ENCODE measurements around the gene GNE. TPM values are rescaled to one million over a fixed set of nuclear protein-coding genes. Genes with fewer than 3 reads are reported as not detected.

Gene GNE
- total and polyA plus RNA-seq, 9 of the 15 experiments (the other 6 are each of a cell fraction or from before 2014, with no cell fraction given), result 5.1 to 18.6 (median 12.0) TPM

DNA sequence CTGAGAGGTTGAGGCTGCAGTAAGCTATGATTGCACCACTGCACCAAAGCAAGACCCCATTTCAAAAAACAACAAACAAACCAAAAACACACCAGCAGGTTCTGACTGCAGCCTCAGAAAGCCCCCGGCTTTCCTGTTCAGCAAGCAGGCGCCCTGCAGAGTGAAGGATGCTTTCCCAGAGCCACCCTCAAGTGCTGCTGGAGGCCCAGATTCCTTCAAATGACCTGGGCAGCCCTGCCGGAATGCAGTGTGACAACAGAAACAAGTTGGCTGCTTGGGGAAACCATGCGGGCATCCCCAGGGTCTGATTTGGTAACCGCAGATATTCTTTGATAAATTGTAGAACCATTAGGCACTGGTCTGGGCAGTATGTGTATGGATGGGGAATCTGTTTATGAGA lies 35.7 kb upstream of the GNE start:
- H3K79me2 ChIP-seq (ENCODE audit: control insufficient read depth, insufficient read depth, low read length), result no peaks in the 10 kb centered on the region
- TF ChIP-seq SRF (CRISPR knock-in tag; IDR thresholded peaks at IDR 0.05), result no peak
- TF ChIP-seq USF2 (CRISPR knock-in tag; IDR thresholded peaks at IDR 0.05), result no peak
- in situ Hi-C loops (cut with MboI), result no loop called here
- no peak overlapping the region for H3K4me3 ChIP-seq
- DNase-seq (ENCODE audit: extremely low read depth in 1 of 4, low spot score in 3 of 4) (no peak), FAIRE-seq (no peak), ATAC-seq (no peak)
- no peaks in the 10 kb centered on the region for H3K9me1 ChIP-seq (ENCODE audit: control insufficient read depth, insufficient read depth, low read length)
- BruUV-seq (replicated peaks), result no TSS peak
- H3K9me3 ChIP-seq (replicated peaks; ENCODE audit: control insufficient read depth, insufficient read depth, low read depth, low read length), result no peaks in the 10 kb centered on the region
- no peak overlapping the region for H3K9ac ChIP-seq (ENCODE audit: insufficient read depth in 1 of 2, low read depth in 2 of 2, low read length in 2 of 2)
- H3K4me2 ChIP-seq (ENCODE audit: insufficient read depth, low read length), result no peak overlapping the region
- H2AFZ ChIP-seq (ENCODE audit: low read depth, low read length), result no peak overlapping the region
- ChIA-PET POLR2A (no interaction called here), CTCF (ENCODE audit: low intra/inter-chr PET ratio) (no interaction called here)
- intact Hi-C loops (cut with micrococcal nuclease), result no loop called here
- no peaks in the 10 kb centered on the region for H3K36me3 ChIP-seq (ENCODE audit: control insufficient read depth, insufficient read depth, low read length)
- WGBS (ENCODE audit: insufficient coverage, low coverage, missing lambda C conversion rate), result 18% methylated on average over 5 of the region's 5 CpGs
- no peak overlapping the region for H3K27ac ChIP-seq (ENCODE audit: extremely low read depth, low read depth, low read length)
- H4K20me1 ChIP-seq (replicated peaks; ENCODE audit: control insufficient read depth, insufficient read depth, low read length), result no peaks in the 10 kb centered on the region
- no peaks in the 10 kb centered on the region for H3K27me3 ChIP-seq (ENCODE audit: control insufficient read depth in 2 of 2, insufficient read depth in 2 of 2, low read length in 2 of 2)
- no peaks in the 10 kb centered on the region; a peak in 1 of 5 replicates for H3K4me1 ChIP-seq (replicated peaks in 1 of 2; ENCODE audit: control insufficient read depth in 2 of 2, insufficient read depth in 2 of 2, low read length in 2 of 2)

DNA sequence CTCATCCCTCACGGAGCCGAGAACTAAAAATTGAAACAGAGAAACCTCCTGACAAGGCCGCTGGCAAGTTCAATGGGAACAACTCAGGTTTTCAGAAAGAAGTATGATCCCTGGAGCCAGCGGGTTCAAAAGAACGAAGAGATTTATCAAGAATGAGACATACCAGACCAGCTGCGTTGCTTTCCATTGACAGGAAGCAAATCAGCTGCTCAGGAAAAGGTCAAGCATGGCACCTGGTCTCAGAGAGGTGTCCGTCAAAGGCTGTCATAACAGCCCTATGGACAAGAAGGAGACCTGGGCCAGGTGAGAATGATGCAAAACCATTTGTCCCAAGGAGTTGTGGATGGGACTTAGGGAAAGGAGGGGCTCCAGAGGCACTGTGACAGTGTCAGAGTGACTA lies 34.9 kb upstream of the GNE start:
- TF ChIP-seq ZSCAN29 (IDR thresholded peaks at IDR 0.05) (no peak), EZH2 (IDR thresholded peaks at IDR 0.05; ENCODE audit: borderline replicate concordance, low read depth, low read length) (no peak), DACH1 (IDR thresholded peaks at IDR 0.05; ENCODE audit: partially characterized antibody) (no peak), GABPB2 (CRISPR knock-in tag; conservative IDR thresholded peaks at IDR 0.05) (no peak)

More for the DNA sequence above, 34.9 kb upstream of the GNE start:
- Histone ChIP-seq H3K4me2 (ENCODE audit: insufficient read depth, low read length) (no peak overlapping the region), H2AFZ (ENCODE audit: low read depth, low read length) (no peak overlapping the region), H3K4me3 (no peak overlapping the region), H3K9me3 (replicated peaks; ENCODE audit: control insufficient read depth, insufficient read depth, low read depth, low read length) (no peaks in the 10 kb centered on the region), H3K4me1 (replicated peaks in 1 of 2; ENCODE audit: control insufficient read depth in 2 of 2, insufficient read depth in 2 of 2, low read length in 2 of 2) (no peaks in the 10 kb centered on the region; a peak in 1 of 5 replicates), H3K9me1 (ENCODE audit: control insufficient read depth, insufficient read depth, low read length) (no peaks in the 10 kb centered on the region), H4K20me1 (replicated peaks; ENCODE audit: control insufficient read depth, insufficient read depth, low read length) (no peaks in the 10 kb centered on the region), H3K27ac (ENCODE audit: extremely low read depth, low read depth, low read length) (no peak overlapping the region), H3K79me2 (ENCODE audit: control insufficient read depth, insufficient read depth, low read length) (no peaks in the 10 kb centered on the region), H3K9ac (ENCODE audit: insufficient read depth in 1 of 2, low read depth in 2 of 2, low read length in 2 of 2) (no peak overlapping the region), H3K27me3 (ENCODE audit: control insufficient read depth in 2 of 2, insufficient read depth in 2 of 2, low read length in 2 of 2) (no peaks in the 10 kb centered on the region), H3K36me3 (ENCODE audit: control insufficient read depth, insufficient read depth, low read length) (no peaks in the 10 kb centered on the region)
- DNase-seq (ENCODE audit: extremely low read depth in 1 of 4, low spot score in 3 of 4) (no peak), ATAC-seq (no peak), FAIRE-seq (no peak)
- no TSS peak for BruUV-seq (replicated peaks)
- ChIA-PET POLR2A (interaction anchor here (0.6 kb wide), 1 partner anchor 20 kb away, joined by 8 read pairs; no protein-coding TSS in a partner anchor), CTCF (ENCODE audit: low intra/inter-chr PET ratio) (no interaction called here)
- intact Hi-C loops (cut with micrococcal nuclease), result no loop called here
- WGBS (ENCODE audit: insufficient coverage, low coverage, missing lambda C conversion rate), result 22% methylated on average over 7 of the region's 7 CpGs
- in situ Hi-C loops (cut with MboI), result no loop called here

All from K562 (cell line).